Activated CD4-positive, alpha-beta T cell treated with anti-CD3 and anti-CD28 coated beads, Interleukin-2, amount 10 ng/mL, durations not matched to agents 24 days and 14 days (primary cell): ENCODE measurements around the gene RIPK4. TPM values are rescaled to one million over a fixed set of nuclear protein-coding genes. Genes with fewer than 3 reads are reported as not detected.
"Not testable (repeated sequence)": the region's sequence is repeated elsewhere in the genome, so short reads cannot be mapped to it uniquely, and the experiment has no call there.

Source experiments
- DNase-seq: peaks from one replicate; pipeline ENCODE4 v3.0.0; 2022
- H3K27ac Mint-ChIP-seq: one replicate; pipeline ENCODE4 v1.8.0; 2022; ENCODE audit warnings: mild to moderate bottlenecking, mixed read lengths
- H3K27me3 Mint-ChIP-seq: one replicate; pipeline ENCODE4 v1.8.0; 2022; ENCODE audit warnings: mixed read lengths
- H3K36me3 Mint-ChIP-seq: one replicate; pipeline ENCODE4 v1.8.0; 2022; ENCODE audit warnings: low read depth, mild to moderate bottlenecking, mixed read lengths
- H3K4me1 Mint-ChIP-seq: one replicate; pipeline ENCODE4 v1.8.0; 2021; ENCODE audit warnings: mixed read lengths
- H3K4me3 Mint-ChIP-seq: one replicate; pipeline ENCODE4 v1.8.0; 2022; ENCODE audit warnings: mild to moderate bottlenecking, moderate library complexity, mixed read lengths
- H3K9me3 Mint-ChIP-seq: one replicate; pipeline ENCODE4 v1.8.0; 2021; ENCODE audit warnings: mixed read lengths
- intact Hi-C: fragments of 100-400 bp; cut with micrococcal nuclease; formaldehyde crosslinking; loops from one replicate; pipeline ENCODE4 v1.15.1; 2023
- total RNA-seq: library from RNA; stranded (reverse); gene quantifications from 2 replicates; pipeline ENCODE4 v1.2.3, GENCODE V29; 2022

RIPK4 gene
- total RNA-seq, 1 donor from 2014 or later = not detected

DNA sequence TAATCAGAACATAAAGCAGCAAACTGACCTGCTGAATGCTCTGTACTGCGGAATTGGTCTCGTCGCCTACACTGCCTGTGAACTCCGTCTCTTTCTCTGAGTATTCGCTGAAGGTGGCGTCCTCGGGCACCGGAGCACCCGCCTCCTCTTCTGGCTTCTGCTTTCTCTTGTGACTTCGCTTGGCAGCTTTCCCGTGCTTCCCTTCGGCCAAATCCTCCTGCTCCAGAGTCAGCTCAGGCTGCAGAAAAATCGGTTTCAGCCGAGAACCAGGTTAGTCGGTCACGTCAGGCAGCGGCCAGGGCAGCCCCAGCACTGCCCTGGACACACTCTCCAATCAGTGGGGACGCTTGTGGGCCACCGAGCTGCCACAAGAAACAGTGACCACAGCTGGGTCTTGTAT is 35.8 kb upstream of the RIPK4 start:
- Mint-ChIP-seq H3K36me3 (peaks cover 28% of the 10 kb centered on the region), H3K27ac (no peak overlapping the region), H3K27me3 (no peaks in the 10 kb centered on the region), H3K4me1 (peaks cover 4% of the 10 kb centered on the region), H3K4me3 (no peak overlapping the region), H3K9me3 (peaks cover 14% of the 10 kb centered on the region)
- DNase-seq = no peak
- intact Hi-C loops = no loop called here

DNA sequence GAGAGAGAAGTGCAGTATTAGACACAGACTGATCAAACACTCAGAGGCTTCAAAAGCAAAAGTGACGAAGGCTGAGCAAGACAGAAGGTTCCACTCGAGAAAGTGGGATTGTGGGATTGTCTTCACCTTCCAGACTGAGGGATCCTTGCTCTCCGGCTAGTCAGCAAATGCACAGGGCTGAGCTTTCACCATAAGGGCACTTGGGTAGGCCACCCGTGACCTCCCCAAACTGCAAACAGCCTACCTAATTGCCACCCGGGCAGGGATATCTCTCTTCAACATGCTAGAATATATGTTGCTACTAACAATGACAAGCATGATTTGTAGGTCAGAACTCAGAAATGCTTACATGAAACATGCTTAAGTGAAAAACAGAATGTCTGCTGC is 35.3 kb upstream of the RIPK4 start:
- Mint-ChIP-seq H3K4me1 (peaks cover 4% of the 10 kb centered on the region), H3K4me3 (no peak overlapping the region), H3K27me3 (no peaks in the 10 kb centered on the region), H3K27ac (no peak overlapping the region), H3K9me3 (peaks cover 10% of the 10 kb centered on the region), H3K36me3 (peaks cover 24% of the 10 kb centered on the region)
- intact Hi-C loops = no loop called here
- DNase-seq = no peak

DNA sequence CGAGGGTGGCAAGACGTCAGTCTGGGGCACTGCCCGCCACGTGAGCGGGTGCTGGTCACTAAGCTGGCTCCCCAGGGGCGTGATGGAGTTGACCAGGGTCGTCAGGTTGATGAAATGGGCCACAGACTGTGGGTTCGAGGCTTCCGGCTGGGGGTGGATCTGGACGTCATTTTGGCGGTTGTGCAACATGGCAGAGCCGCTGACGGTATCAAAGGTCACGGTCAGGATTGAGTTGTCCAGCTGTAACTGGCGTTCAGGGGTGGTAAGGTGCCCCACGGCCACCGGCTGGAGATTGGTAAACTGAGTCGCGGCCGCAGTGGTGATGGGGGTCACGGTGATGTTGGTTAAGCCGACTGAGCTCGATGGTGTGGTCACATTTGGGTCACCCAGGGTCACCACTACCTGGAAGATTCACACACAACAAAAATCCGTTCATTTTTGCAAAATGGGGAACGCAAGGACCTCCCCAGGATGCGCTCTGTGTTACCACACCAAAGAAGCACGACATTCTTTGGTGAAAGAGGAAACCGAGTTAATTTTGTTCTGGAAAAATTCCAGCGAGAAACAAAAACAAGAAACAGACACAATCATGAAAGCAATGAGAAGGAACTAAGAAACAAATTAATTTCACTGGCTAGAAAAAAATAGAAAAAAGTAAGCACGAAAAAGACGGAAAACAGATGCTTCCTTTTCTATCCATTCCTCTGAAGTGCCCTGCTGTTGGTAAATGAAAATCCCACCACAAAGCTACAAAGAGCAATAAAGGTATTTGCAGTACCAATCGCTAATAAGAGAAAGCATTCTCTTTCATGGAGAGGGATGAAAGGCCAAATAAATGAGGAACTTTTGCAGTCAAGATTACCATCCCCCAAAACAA is 34.7 kb upstream of the RIPK4 start:
- intact Hi-C loops = no loop called here
- peaks cover 4% of the 10 kb centered on the region for H3K4me1 Mint-ChIP-seq
- H3K27me3 Mint-ChIP-seq = no peaks in the 10 kb centered on the region
- no peak overlapping the region for H3K27ac Mint-ChIP-seq
- peaks cover 20% of the 10 kb centered on the region for H3K36me3 Mint-ChIP-seq
- no peak for DNase-seq
- H3K4me3 Mint-ChIP-seq = no peak overlapping the region
- peaks cover 5% of the 10 kb centered on the region for H3K9me3 Mint-ChIP-seq

DNA sequence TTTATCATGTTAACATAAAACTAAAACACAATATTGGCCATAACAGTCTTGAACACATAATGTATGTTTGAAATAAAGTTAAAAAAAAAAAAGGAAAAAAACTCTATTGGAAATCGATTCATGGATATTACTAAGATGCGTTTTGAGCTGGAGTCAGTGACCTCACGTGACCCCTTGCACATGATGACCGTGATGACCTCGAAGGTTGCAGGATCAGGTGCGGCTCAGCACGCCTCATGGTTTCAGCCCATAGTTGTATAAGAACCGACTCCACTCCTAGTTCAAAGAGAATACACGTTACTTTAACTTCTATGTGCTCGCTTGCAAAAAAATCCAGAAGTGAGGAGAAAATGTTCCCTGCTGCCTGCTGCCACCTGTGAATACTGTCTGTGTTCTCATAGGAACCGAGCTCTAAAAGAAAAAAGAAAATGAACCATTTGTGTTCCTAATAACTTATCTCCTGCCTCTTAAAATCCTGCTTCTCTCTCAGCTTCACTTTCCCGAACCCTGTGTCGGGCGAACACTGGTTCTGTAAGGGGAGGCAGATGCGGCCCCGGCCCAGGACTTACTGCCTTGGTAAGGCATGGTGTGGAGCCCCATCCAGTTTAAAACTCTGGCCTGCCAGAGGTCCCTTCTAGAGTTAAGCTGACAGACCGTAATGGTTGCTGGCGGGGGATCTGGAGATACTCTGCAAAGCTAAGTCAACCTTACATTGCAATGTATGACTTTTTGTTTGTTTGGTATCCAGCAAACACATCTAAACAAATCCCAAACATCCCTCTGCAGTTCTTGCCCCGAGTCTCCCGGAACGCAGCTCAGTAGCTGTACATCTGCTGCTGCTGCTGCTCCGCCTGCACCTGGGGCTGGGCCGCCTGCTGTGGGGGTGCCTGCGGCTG is 33.8 kb upstream of the RIPK4 start:
- DNase-seq = no peak
- intact Hi-C loops = no loop called here
- Mint-ChIP-seq H3K4me3 (no peak overlapping the region), H3K27ac (no peak overlapping the region), H3K4me1 (peaks cover 2% of the 10 kb centered on the region), H3K9me3 (peaks cover 4% of the 10 kb centered on the region), H3K36me3 (peaks cover 19% of the 10 kb centered on the region), H3K27me3 (no peaks in the 10 kb centered on the region)

DNA sequence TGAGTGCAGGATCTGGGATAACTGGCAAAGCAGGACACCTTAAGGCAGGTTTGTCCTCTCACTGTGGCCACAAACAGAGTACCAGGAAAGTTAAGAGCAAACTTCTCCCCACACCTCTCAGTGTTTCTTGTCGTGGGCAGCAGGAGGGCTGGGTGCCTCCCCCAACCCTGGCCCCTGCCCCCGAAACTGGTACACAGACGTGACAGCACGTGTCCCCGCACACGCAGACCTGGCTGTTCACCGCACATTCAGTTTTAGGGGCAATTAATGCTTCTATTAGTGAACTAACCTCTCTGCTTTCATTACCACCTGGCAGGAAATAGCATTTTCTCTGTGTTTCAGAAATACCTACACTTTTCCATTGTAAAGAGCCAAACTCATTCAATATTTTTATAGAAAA is 32.9 kb upstream of the RIPK4 start:
- Mint-ChIP-seq H3K4me1 (no peaks in the 10 kb centered on the region), H3K27ac (no peak overlapping the region), H3K4me3 (no peak overlapping the region), H3K27me3 (no peaks in the 10 kb centered on the region), H3K36me3 (peaks cover 12% of the 10 kb centered on the region), H3K9me3 (no peaks in the 10 kb centered on the region)
- intact Hi-C loops = no loop called here
- no peak for DNase-seq

DNA sequence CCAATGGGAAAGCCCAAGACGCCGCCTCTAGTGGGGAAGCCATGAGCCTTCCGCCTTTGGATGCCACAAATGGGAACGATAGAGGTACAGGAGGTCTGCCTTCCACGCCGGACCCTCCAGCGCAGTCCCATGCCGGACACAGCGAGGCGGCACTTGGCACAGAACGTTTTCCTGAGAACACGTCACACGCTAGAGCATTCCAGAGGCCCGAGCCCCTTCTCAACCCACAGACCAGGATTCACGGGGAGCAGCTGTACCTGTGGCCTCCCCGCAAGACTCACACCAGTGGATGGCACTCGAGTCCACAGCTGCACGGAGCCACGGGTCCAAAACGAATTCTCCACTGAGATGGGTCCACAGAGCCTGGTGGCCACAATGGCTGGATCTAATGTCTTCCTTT is 31.5 kb upstream of the RIPK4 start:
- Mint-ChIP-seq H3K4me1 (no peaks in the 10 kb centered on the region), H3K27ac (no peak overlapping the region), H3K27me3 (no peaks in the 10 kb centered on the region)

DNA sequence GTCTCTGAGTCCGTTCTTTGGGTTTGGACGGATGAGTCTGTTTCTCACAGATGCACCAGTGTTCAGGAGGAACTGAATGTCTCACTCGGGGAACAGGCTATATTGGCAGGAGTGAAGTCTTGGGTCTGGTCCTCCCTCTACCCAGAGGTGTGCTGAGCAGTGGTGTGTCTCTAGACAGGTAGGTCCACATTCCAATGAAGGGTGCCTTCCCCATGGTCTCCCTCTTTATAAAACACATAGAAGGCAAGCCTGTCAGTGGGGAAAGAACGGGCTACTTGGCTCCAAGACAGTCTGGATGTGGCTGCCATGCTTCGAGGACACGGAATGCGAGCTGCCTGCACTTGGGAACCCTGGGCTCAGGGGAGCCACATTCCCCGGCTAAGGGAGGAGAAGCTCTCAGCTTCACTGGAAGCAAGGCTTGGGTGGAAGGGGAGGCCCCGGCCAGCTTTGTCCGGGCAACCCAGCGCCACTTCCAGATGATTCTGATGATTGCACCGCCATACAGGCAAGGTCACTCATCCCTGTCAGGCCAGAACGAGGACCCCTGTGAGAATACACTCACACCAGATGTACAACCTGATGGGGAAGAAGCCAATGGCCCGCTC is 29.7 kb upstream of the RIPK4 start:
- H3K36me3 Mint-ChIP-seq = peaks cover 6% of the 10 kb centered on the region
- H3K4me3 Mint-ChIP-seq = no peak overlapping the region
- no peaks in the 10 kb centered on the region for H3K4me1 Mint-ChIP-seq
- no peak overlapping the region for H3K27ac Mint-ChIP-seq
- no peak for DNase-seq
- H3K9me3 Mint-ChIP-seq = peaks cover 17% of the 10 kb centered on the region
- H3K27me3 Mint-ChIP-seq = peaks cover 2% of the 10 kb centered on the region
- intact Hi-C loops = no loop called here

More for the DNA sequence above, 31.5 kb upstream of the RIPK4 start:
- intact Hi-C loops = no loop called here
- H3K4me3 Mint-ChIP-seq = no peak overlapping the region
- peaks cover 11% of the 10 kb centered on the region for H3K36me3 Mint-ChIP-seq
- H3K9me3 Mint-ChIP-seq = peaks cover 6% of the 10 kb centered on the region
- no peak for DNase-seq

DNA sequence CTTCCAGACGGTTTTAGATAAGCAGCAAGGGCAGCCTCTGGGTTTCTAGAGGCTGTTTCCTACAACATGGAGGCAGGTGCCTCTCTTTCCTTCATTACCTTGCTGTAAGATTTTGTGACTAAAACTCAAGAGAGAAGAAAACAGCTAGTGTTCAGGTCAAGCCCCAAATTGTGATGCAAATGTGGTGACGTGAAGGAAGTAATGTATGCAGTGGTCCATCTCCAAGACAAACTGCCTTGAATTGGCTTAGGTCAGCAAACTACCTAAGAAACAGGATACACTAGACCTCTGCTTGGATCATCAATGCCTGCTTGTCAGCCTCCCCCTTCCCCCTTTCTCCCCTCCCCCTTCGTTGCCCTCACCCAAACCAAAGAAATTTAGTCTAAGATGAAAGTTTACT is 28.9 kb upstream of the RIPK4 start:
- DNase-seq = no peak
- Mint-ChIP-seq H3K4me1 (no peaks in the 10 kb centered on the region), H3K27ac (no peak overlapping the region), H3K27me3 (peaks cover 2% of the 10 kb centered on the region), H3K36me3 (peaks cover 4% of the 10 kb centered on the region), H3K4me3 (no peak overlapping the region), H3K9me3 (peaks cover 20% of the 10 kb centered on the region)
- intact Hi-C loops = no loop called here

DNA sequence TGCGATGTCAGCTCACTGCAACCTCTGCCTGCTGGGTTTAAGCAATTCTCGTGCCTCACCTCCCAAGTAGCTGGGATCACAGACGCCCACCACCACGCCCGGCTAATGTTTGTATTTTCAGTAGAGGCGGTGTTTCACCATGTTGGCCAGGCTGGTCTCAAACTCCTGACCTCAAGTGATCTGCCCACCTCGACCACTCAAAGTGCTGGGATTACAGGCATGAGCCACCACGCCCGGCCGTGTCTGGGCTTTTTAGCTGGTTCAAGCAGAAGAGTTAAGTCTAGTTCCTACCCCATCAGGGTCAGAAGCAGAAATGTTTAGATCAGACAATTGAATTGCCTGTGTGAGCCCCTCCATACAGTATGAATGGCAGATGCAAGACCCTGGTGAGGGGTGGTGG is 27.7 kb upstream of the RIPK4 start:
- Mint-ChIP-seq H3K9me3 (peaks cover 20% of the 10 kb centered on the region), H3K4me1 (no peaks in the 10 kb centered on the region), H3K36me3 (peaks cover 3% of the 10 kb centered on the region), H3K27ac (no peak overlapping the region), H3K4me3 (no peak overlapping the region), H3K27me3 (peaks cover 2% of the 10 kb centered on the region)
- DNase-seq = no peak
- intact Hi-C loops = no loop called here

DNA sequence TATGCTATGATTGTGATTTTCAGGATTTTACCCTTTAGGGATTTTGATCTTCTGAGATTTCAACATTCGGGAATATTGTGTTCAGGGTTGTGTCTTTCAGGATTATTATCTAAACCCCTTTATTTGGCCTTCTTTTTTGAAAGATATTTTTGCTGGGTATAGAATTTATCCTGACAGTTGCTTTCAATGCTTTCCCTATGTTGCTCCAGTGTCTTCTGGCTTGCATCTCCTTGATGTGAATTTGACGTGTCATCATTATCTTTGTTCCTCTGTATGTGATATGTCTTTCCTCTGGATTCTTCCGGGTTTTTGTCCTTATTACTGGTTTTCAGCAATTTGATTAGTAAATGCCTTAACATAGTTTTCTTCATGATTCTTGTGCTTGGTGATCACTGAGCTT is 25.9 kb upstream of the RIPK4 start:
- DNase-seq = no peak
- Mint-ChIP-seq H3K4me1 (no peaks in the 10 kb centered on the region), H3K27ac (no peak overlapping the region), H3K9me3 (peaks cover 20% of the 10 kb centered on the region), H3K27me3 (peaks cover 2% of the 10 kb centered on the region), H3K36me3 (no peaks in the 10 kb centered on the region), H3K4me3 (no peak overlapping the region)
- intact Hi-C loops = no loop called here

DNA sequence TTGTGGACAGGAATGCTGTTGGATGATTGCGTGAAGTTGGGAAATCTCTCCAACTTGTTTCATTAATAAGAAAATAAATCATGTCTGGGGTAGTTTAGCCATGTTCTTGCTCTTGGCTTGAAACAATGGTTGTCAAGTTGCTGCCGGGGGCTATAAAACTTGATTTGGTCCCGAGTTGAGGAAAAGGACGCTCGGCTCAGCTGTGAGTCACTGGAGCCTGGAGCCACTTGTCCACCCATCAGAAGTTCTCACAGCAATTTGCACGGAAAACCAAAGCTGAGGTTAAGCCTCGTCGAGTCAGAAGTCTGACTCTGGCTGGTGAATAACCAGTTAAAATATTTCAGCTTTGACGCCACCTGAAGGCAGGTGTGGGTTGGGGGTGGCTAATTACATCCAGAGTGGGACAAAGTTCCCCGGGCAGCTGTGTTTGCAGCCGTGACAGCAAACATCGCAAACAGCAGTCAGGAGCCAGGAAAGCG is 19.7 kb upstream of the RIPK4 start:
- Mint-ChIP-seq H3K27ac (no peak overlapping the region), H3K9me3 (peaks cover 3% of the 10 kb centered on the region), H3K36me3 (no peaks in the 10 kb centered on the region)

DNA sequence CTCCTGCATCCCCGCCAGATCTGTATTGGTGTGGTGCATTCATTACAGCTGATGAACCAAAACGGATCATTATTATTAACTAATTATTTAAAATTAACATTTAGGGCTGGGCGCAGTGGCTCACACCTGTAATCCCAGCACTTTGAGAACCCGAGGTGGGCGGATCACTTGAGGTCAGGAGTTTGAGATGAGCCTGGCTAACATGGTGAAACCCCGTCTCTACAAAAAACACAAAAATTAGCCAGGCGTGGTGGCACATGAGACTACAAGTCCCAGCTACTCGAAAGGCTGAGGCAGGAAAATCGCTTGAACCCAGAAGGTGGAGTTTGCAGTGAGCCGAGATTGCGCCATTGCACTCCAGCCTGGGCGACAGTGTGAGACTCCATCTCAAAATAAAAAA is 18.4 kb upstream of the RIPK4 start:
- H3K36me3 Mint-ChIP-seq, intact Hi-C loops, DNase-seq, H3K27ac Mint-ChIP-seq, H3K4me3 Mint-ChIP-seq, H3K9me3 Mint-ChIP-seq: not testable (repeated sequence)
- peaks cover 10% of the 10 kb centered on the region for H3K4me1 Mint-ChIP-seq
- peaks cover 35% of the 10 kb centered on the region for H3K27me3 Mint-ChIP-seq

More for the DNA sequence above, 19.7 kb upstream of the RIPK4 start:
- DNase-seq = no peak
- Mint-ChIP-seq H3K27me3 (peaks cover 25% of the 10 kb centered on the region), H3K4me3 (no peak overlapping the region), H3K4me1 (peaks cover 10% of the 10 kb centered on the region)
- intact Hi-C loops = no loop called here

DNA sequence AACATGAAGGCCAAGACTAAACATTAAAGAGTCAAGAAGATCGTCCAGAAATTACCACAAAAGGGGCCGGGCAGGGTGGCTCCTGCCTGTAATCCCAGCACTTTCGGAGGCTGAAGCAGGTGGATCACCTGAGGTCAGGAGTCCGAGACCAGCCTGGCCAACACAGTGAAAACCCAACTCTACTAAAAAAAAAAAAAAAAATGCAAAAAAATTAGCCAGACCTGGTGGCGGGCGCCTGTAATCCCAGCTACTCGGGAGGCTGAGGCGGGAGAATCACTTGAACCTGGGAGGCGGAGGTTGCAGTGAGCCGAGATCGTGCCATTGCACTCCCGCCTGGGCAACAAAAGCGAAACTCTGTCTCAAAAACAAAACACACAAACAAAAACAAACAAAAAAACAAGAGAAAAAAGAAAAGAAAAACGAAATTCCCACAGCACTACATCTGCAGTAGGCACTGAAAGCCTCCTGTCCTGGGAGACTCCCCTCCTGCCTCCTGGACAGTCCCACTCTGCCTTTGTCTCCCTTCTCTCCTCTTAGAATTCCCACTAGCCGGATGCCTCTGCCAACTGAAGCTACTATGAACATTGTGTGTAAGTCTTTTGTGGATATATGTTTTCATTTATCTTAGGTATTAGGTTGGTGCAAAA is 17.7 kb upstream of the RIPK4 start:
- Mint-ChIP-seq H3K9me3 (no peaks in the 10 kb centered on the region), H3K4me1 (peaks cover 12% of the 10 kb centered on the region), H3K4me3 (no peak overlapping the region), H3K27me3 (peaks cover 40% of the 10 kb centered on the region), H3K27ac (no peak overlapping the region), H3K36me3 (no peaks in the 10 kb centered on the region)
- no peak for DNase-seq
- intact Hi-C loops = no loop called here
